Kidney epithelial cell (primary cell): ENCODE data around the gene TICAM2. TPM values are rescaled to one million over a fixed set of nuclear protein-coding genes. Genes with fewer than 3 reads are reported as not detected.

Source experiments
- DNase-seq: peaks from one replicate; pipeline ENCODE4 v3.0.0-alpha.2; 2010; ENCODE audit warnings: low read depth
- H3K27me3 ChIP-seq: 2 replicates; pipeline ENCODE4 v1.6.0; 2011; ENCODE audit warnings: low read length; ENCODE audit not compliant: control insufficient read depth, insufficient read depth
- H3K36me3 ChIP-seq: 2 replicates; pipeline ENCODE4 v1.5.1; 2011; ENCODE audit warnings: low read length; ENCODE audit not compliant: control insufficient read depth, insufficient read depth
- H3K4me3 ChIP-seq: 2 replicates; pipeline ENCODE4 v1.5.1; 2011; ENCODE audit warnings: low read depth, mild to moderate bottlenecking, control low read depth, low read length
- CTCF ChIP-seq: IDR thresholded peaks from 2 replicates; pipeline ENCODE4 v1.5.1; 2011; ENCODE audit warnings: mild to moderate bottlenecking, moderate library complexity, low read length, control low read depth, inconsistent platforms; ENCODE audit not compliant: insufficient read depth, poor library complexity, severe bottlenecking
- total RNA-seq: library from RNA; depleted of rRNA; stranded (reverse); fragments of >200 nt; gene quantifications from 2 replicates; pipeline ENCODE4 v1.2.3, GENCODE V29; 2015

Gene TICAM2
- total RNA-seq, 1 donor from 2014 or later = 2.3 TPM

- H3K36me3 ChIP-seq = no peaks in the 10 kb centered on the region
- DNase-seq = no peak
- no peak overlapping the region for H3K4me3 ChIP-seq
- H3K27me3 ChIP-seq = no peaks in the 10 kb centered on the region
- TF ChIP-seq CTCF = no peak
These were observed 1.5 kb downstream of the TICAM2 start for GRCh38 chr5:115600766-115601165.

GRCh38 chr5:115599924-115600323 is 2.4 kb downstream of the TICAM2 start:
- H3K36me3 ChIP-seq = no peaks in the 10 kb centered on the region
- H3K4me3 ChIP-seq = no peak overlapping the region
- H3K27me3 ChIP-seq = no peaks in the 10 kb centered on the region
- TF ChIP-seq CTCF = no peak
- DNase-seq = no peak

GRCh38 chr5:115599502-115599901 is 2.8 kb downstream of the TICAM2 start:
- H3K27me3 ChIP-seq = no peaks in the 10 kb centered on the region
- TF ChIP-seq CTCF = no peak
- H3K36me3 ChIP-seq = no peaks in the 10 kb centered on the region
- DNase-seq = peak; percentile 10
- H3K4me3 ChIP-seq = no peak overlapping the region

GRCh38 chr5:115594128-115595047 is 7.9 kb downstream of the TICAM2 start:
- no peak for TF ChIP-seq CTCF
- H3K4me3 ChIP-seq = no peak overlapping the region
- H3K36me3 ChIP-seq = no peaks in the 10 kb centered on the region
- DNase-seq = no peak
- no peaks in the 10 kb centered on the region for H3K27me3 ChIP-seq

GRCh38 chr5:115589043-115589442 is 13.2 kb downstream of the TICAM2 start:
- no peak for DNase-seq
- Histone ChIP-seq H3K27me3 (no peaks in the 10 kb centered on the region), H3K4me3 (no peak overlapping the region), H3K36me3 (no peaks in the 10 kb centered on the region)
- TF ChIP-seq CTCF = no peak

GRCh38 chr5:115588640-115589039 is 13.6 kb downstream of the TICAM2 start:
- DNase-seq = no peak
- TF ChIP-seq CTCF = no peak

More at GRCh38 chr5:115588640-115589039, 13.6 kb downstream of the TICAM2 start:
- H3K27me3 ChIP-seq = no peaks in the 10 kb centered on the region
- no peak overlapping the region for H3K4me3 ChIP-seq
- H3K36me3 ChIP-seq = no peaks in the 10 kb centered on the region
